H9 (cell line): ENCODE measurements around the gene TOMM70. TPM values are rescaled to one million over a fixed set of nuclear protein-coding genes. Genes with fewer than 3 reads are reported as not detected.

ENCODE experiments used
- DNase-seq: peaks from one replicate; pipeline ENCODE4 v3.0.0-alpha.2; 2017
- H2AFZ ChIP-seq: one replicate; pipeline ENCODE4 v1.6.1; 2013; ENCODE audit warnings: mild to moderate bottlenecking, low read length, control low read depth, moderate library complexity
- H2AK5ac ChIP-seq: 2 replicates; pipeline ENCODE4 v1.6.1; 2013; ENCODE audit warnings: low read length, control low read depth, mixed read lengths; ENCODE audit not compliant: insufficient read length
- H2BK120ac ChIP-seq: one replicate; pipeline ENCODE4 v1.6.1; 2013; ENCODE audit warnings: low read depth, mild to moderate bottlenecking, low read length, control low read depth, inconsistent platforms; ENCODE audit not compliant: poor library complexity, severe bottlenecking
- H2BK12ac ChIP-seq: 2 replicates; pipeline ENCODE4 v1.6.1; 2013; ENCODE audit warnings: low read length, control low read depth, mixed read lengths, low read depth; ENCODE audit not compliant: insufficient read length
- H2BK15ac ChIP-seq: 2 replicates; pipeline ENCODE4 v1.6.1; 2013; ENCODE audit warnings: low read depth, low read length, control low read depth
- H2BK20ac ChIP-seq: one replicate; pipeline ENCODE4 v1.6.1; 2013; ENCODE audit warnings: low read depth, mild to moderate bottlenecking, low read length, control low read depth, inconsistent platforms; ENCODE audit not compliant: poor library complexity, severe bottlenecking
- H2BK5ac ChIP-seq: 2 replicates; pipeline ENCODE4 v1.6.1; 2013; ENCODE audit warnings: low read length, control low read depth, mixed read lengths; ENCODE audit not compliant: insufficient read length
- H3K14ac ChIP-seq: 2 replicates; pipeline ENCODE4 v1.6.1; 2013; ENCODE audit warnings: low read length, control low read depth; ENCODE audit not compliant: insufficient read depth
- H3K18ac ChIP-seq: 2 replicates; pipeline ENCODE4 v1.6.1; 2013; ENCODE audit warnings: low read depth, mild to moderate bottlenecking, mixed read lengths, low read length, control low read depth; ENCODE audit not compliant: insufficient read length
- H3K23ac ChIP-seq: 2 replicates; pipeline ENCODE4 v1.6.1; 2013; ENCODE audit warnings: low read length, control low read depth, mixed read lengths, low read depth; ENCODE audit not compliant: insufficient read length
- H3K23me2 ChIP-seq: 2 replicates; pipeline ENCODE4 v1.6.1; 2013; ENCODE audit warnings: low read depth, mild to moderate bottlenecking, mixed read lengths, low read length, control low read depth; ENCODE audit not compliant: insufficient read length, poor library complexity, severe bottlenecking
- H3K27ac ChIP-seq: 2 replicates; pipeline ENCODE4 v1.5.1; 2013; ENCODE audit warnings: low read length, control low read depth, mixed read lengths, low read depth; ENCODE audit not compliant: insufficient read length
- H3K27me3 ChIP-seq: 2 replicates; pipeline ENCODE4 v1.6.1; 2013; ENCODE audit warnings: low read length, control low read depth, inconsistent platforms; ENCODE audit not compliant: insufficient read depth
- H3K4ac ChIP-seq: 2 replicates; pipeline ENCODE4 v1.6.1; 2013; ENCODE audit warnings: low read depth, mild to moderate bottlenecking, control low read depth, inconsistent platforms, low read length, moderate library complexity
- H3K4me1 ChIP-seq: 2 replicates; pipeline ENCODE4 v1.6.1; 2013; ENCODE audit warnings: low read length, control low read depth, inconsistent platforms; ENCODE audit not compliant: insufficient read depth
- H3K4me2 ChIP-seq: 2 replicates; pipeline ENCODE4 v1.6.1; 2013; ENCODE audit warnings: low read length, control low read depth, mixed read lengths; ENCODE audit not compliant: insufficient read length, insufficient read depth
- H3K56ac ChIP-seq: 2 replicates; pipeline ENCODE4 v1.6.1; 2013; ENCODE audit warnings: low read depth, mild to moderate bottlenecking, mixed read lengths, low read length, control low read depth; ENCODE audit not compliant: insufficient read length
- H3K79me1 ChIP-seq: 2 replicates; pipeline ENCODE4 v1.6.1; 2013; ENCODE audit warnings: low read depth, mild to moderate bottlenecking, moderate library complexity, low read length, control low read depth, inconsistent platforms; ENCODE audit not compliant: insufficient read depth, poor library complexity, severe bottlenecking
- H3K79me2 ChIP-seq: 2 replicates; pipeline ENCODE4 v1.6.1; 2013; ENCODE audit warnings: low read length, control low read depth, inconsistent platforms; ENCODE audit not compliant: insufficient read depth
- H3K9ac ChIP-seq: 2 replicates; pipeline ENCODE4 v1.6.1; 2013; ENCODE audit warnings: low read length, control low read depth, mixed read lengths; ENCODE audit not compliant: insufficient read length; ENCODE audit errors: extremely low read depth
- H3K9me3 ChIP-seq: one replicate; pipeline ENCODE4 v1.6.1; 2013; ENCODE audit warnings: low read depth, low read length, inconsistent platforms; ENCODE audit not compliant: control insufficient read depth
- H3T11ph ChIP-seq: one replicate; pipeline ENCODE4 v1.6.1; 2013; ENCODE audit warnings: mild to moderate bottlenecking, low read length, control low read depth, inconsistent platforms
- H4K20me1 ChIP-seq: one replicate; pipeline ENCODE4 v1.6.1; 2013; ENCODE audit not compliant: control insufficient read depth, insufficient read length, insufficient read depth
- H4K5ac ChIP-seq: 2 replicates; pipeline ENCODE4 v1.6.1; 2013; ENCODE audit warnings: low read depth, mild to moderate bottlenecking, mixed read lengths, low read length, control low read depth; ENCODE audit not compliant: insufficient read length
- H4K8ac ChIP-seq: replicated peaks from 2 replicates; pipeline ENCODE4 v1.6.1; 2013; ENCODE audit warnings: low read length, control low read depth, mixed read lengths, low read depth; ENCODE audit not compliant: insufficient read length
- H4K91ac ChIP-seq: 2 replicates; pipeline ENCODE4 v1.6.1; 2013; ENCODE audit warnings: low read depth, mild to moderate bottlenecking, moderate library complexity, mixed read lengths, low read length, control low read depth; ENCODE audit not compliant: insufficient read length
- H3K27ac Mint-ChIP-seq, 3 experiments: 2 replicates in 2 of 3; 3 replicates in 1 of 3; pipeline ENCODE4 v1.8.0; 2020 to 2021; ENCODE audit warnings: mixed read lengths in 3 of 3, mild to moderate bottlenecking in 1 of 3, moderate library complexity in 1 of 3
- H3K27me3 Mint-ChIP-seq: 2 replicates; pipeline ENCODE4 v1.8.0; 2021; ENCODE audit warnings: low read depth, mild to moderate bottlenecking, moderate library complexity, mixed read lengths
- H3K36me3 Mint-ChIP-seq, 3 experiments: 2 replicates in 2 of 3; 3 replicates in 1 of 3; pipeline ENCODE4 v1.8.0; 2020 to 2021; ENCODE audit warnings: low read depth in 3 of 3, mixed read lengths in 3 of 3; ENCODE audit not compliant: insufficient read depth in 1 of 3
- H3K4me1 Mint-ChIP-seq, 2 experiments: 2 replicates each; pipeline ENCODE4 v1.8.0; 2020; ENCODE audit warnings: mixed read lengths in 2 of 2
- H3K4me3 Mint-ChIP-seq, 2 experiments: 2 replicates in 1 of 2; 3 replicates in 1 of 2; pipeline ENCODE4 v1.8.0; 2020 to 2021; ENCODE audit warnings: mild to moderate bottlenecking in 2 of 2, mixed read lengths in 2 of 2, moderate library complexity in 1 of 2
- H3K9me3 Mint-ChIP-seq, 2 experiments: 2 replicates in 1 of 2; 3 replicates in 1 of 2; pipeline ENCODE4 v1.8.0; 2020; ENCODE audit warnings: mild to moderate bottlenecking in 2 of 2, mixed read lengths in 2 of 2, moderate library complexity in 1 of 2
- CTCF ChIP-seq: fragments of 200-600 bp; sonication (generic); conservative IDR thresholded peaks from 3 replicates; pipeline ENCODE4 v1.8.0; 2021; ENCODE audit warnings: antibody characterized with exemption, mild to moderate bottlenecking
- WGBS: extraction: QIAGEN DNeasy Blood & Tissue Kit; methylation state at CpG from one replicate; pipeline ENCODE4 v1.1.7; 2013; ENCODE audit warnings: missing lambda C conversion rate, low lambda C conversion rate, mixed read lengths; ENCODE audit not compliant: insufficient read length; ENCODE audit errors: extremely low coverage; 5-methylcytosine and 5-hydroxymethylcytosine counted together
- total RNA-seq: library from RNA; stranded (reverse); gene quantifications from 2 replicates; pipeline ENCODE4 v1.2.1, GENCODE V29; 2021

Gene TOMM70
- total RNA-seq, 1 experiment from 2014 or later, result 53.0 TPM

GRCh38 chr3:100419406-100419805 lies 18.5 kb upstream of the TOMM70 start:
- Mint-ChIP-seq H3K4me1 (peaks cover 26 to 38% of the 10 kb centered on the region in 2 experiments), H3K4me3 (no peak overlapping the region), H3K27ac (no peak overlapping the region), H3K9me3 (no peaks in the 10 kb centered on the region), H3K36me3 (peaks cover 3 to 11% (median 3%) of the 10 kb centered on the region in 3 experiments; a peak in 3 of 7 replicates), H3K27me3 (no peaks in the 10 kb centered on the region)
- no peaks in the 10 kb centered on the region for H3K79me1 ChIP-seq
- no peaks in the 10 kb centered on the region; the same call in 1 of the 2 replicates for H3K4me1 ChIP-seq
- no peak overlapping the region for H2AK5ac ChIP-seq
- H2BK15ac ChIP-seq, result no peak overlapping the region
- H3K4me2 ChIP-seq, result no peak overlapping the region
- H2BK12ac ChIP-seq, result no peak overlapping the region
- H3K27me3 ChIP-seq, result no peaks in the 10 kb centered on the region
- H3K79me2 ChIP-seq, result no peaks in the 10 kb centered on the region; the same call in 1 of the 2 replicates
- no peak overlapping the region for H2BK120ac ChIP-seq
- H2BK20ac ChIP-seq, result no peak overlapping the region
- no peak for TF ChIP-seq CTCF
- H3T11ph ChIP-seq, result no peak overlapping the region
- no peaks in the 10 kb centered on the region for H4K20me1 ChIP-seq
- H2AFZ ChIP-seq, result no peak overlapping the region
- H3K27ac ChIP-seq, result no peak overlapping the region
- no peak overlapping the region for H4K8ac ChIP-seq
- H4K5ac ChIP-seq, result no peak overlapping the region
- no CpG with 5 or more reads among the region's 1 CpG for WGBS
- no peak overlapping the region for H4K91ac ChIP-seq
- no peak for DNase-seq
- H3K56ac ChIP-seq, result no peak overlapping the region
- H3K9me3 ChIP-seq, result no peaks in the 10 kb centered on the region
- no peak overlapping the region for H3K23ac ChIP-seq
- H3K4ac ChIP-seq, result no peak overlapping the region
- no peaks in the 10 kb centered on the region for H3K23me2 ChIP-seq
- no peak overlapping the region for H2BK5ac ChIP-seq
- no peak overlapping the region for H3K14ac ChIP-seq
- no peak overlapping the region for H3K9ac ChIP-seq
- H3K18ac ChIP-seq, result no peak overlapping the region
